NCI-H146 treated with DMSO at 0.1 percent for 48 hours (cell line): Measurements from ENCODE around the gene CABYR.
A peak's percentile ranks its signal among the peaks of the same experiment; 100 is the strongest.

Experiments
- DNase-seq: peaks from one replicate; lab custom pipeline; 2025; ENCODE audit not compliant: unreplicated experiment; lab: John Stamatoyannopoulos, UW

CABYR gene

GRCh38 chr18:24189664-24190346, 50.9 kb downstream of the CABYR start:
- no peak for DNase-seq

- no peak for DNase-seq
Observed at GRCh38 chr18:24190590-24190989, 51.7 kb downstream of the CABYR start.

- DNase-seq = no peak
Observed at GRCh38 chr18:24195296-24196053, 56.6 kb downstream of the CABYR start.

- DNase-seq = no peak
Observed at GRCh38 chr18:24196764-24197163, 57.9 kb downstream of the CABYR start.

- no peak for DNase-seq
Observed at GRCh38 chr18:24197412-24197811, 58.5 kb downstream of the CABYR start.

- DNase-seq = no peak
Observed at GRCh38 chr18:24198461-24198860, 59.6 kb downstream of the CABYR start.

GRCh38 chr18:24199372-24199962, 60.6 kb downstream of the CABYR start:
- no peak for DNase-seq

- DNase-seq = no peak
Observed at GRCh38 chr18:24200494-24201290, 61.8 kb downstream of the CABYR start.

- DNase-seq = peak; percentile 34
Observed at GRCh38 chr18:24201699-24202687, 63.1 kb downstream of the CABYR start.

- no peak for DNase-seq
Observed at GRCh38 chr18:24204904-24205303, 66.0 kb downstream of the CABYR start.

- DNase-seq = no peak
Observed at GRCh38 chr18:24208270-24209035, 69.6 kb downstream of the CABYR start.

- no peak for DNase-seq
Observed at GRCh38 chr18:24209558-24209957, 70.7 kb downstream of the CABYR start.
